ENCODE results near the gene OBI1.

DNA sequence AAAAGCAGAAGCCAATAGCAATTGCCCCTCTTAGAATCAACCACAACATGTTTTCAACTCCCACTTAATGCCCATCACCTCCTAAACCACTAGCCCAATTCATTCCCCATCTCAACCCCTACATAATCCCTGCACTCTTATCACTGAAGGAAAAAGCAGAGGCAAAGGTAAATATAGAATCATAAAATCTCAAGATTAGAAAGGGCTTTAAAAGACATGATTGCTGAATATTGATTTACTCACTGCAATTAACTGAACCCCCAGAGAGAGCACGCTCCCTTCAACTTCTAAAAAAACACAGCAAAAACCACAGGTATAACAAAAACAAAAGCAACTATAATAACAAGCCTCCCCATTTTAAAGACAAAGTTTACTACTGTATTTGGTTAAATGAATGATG is 40.5 kb downstream of the OBI1 start:
- TF ChIP-seq, protein P1, sequence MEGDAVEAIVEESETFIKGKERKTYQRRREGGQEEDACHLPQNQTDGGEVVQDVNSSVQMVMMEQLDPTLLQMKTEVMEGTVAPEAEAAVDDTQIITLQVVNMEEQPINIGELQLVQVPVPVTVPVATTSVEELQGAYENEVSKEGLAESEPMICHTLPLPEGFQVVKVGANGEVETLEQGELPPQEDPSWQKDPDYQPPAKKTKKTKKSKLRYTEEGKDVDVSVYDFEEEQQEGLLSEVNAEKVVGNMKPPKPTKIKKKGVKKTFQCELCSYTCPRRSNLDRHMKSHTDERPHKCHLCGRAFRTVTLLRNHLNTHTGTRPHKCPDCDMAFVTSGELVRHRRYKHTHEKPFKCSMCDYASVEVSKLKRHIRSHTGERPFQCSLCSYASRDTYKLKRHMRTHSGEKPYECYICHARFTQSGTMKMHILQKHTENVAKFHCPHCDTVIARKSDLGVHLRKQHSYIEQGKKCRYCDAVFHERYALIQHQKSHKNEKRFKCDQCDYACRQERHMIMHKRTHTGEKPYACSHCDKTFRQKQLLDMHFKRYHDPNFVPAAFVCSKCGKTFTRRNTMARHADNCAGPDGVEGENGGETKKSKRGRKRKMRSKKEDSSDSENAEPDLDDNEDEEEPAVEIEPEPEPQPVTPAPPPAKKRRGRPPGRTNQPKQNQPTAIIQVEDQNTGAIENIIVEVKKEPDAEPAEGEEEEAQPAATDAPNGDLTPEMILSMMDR (IDR thresholded peaks at IDR 0.05): no peak
- TF ChIP-seq POLR2A (IDR thresholded peaks at IDR 0.05): no peak
